Colonic mucosa (tissue), 4 donors: ENCODE data around the gene STAT4. TPM values are rescaled to one million over a fixed set of nuclear protein-coding genes. Genes with fewer than 3 reads are reported as not detected.

ENCODE experiments used
- DNase-seq: peaks from one replicate; pipeline ENCODE4 v3.0.0-alpha.2; 2020
- H3K27ac ChIP-seq: fragments of 200-600 bp; one replicate; pipeline ENCODE4 v1.8.0; 2021
- H3K27me3 ChIP-seq: fragments of 200-600 bp; one replicate; pipeline ENCODE4 v1.8.0; 2021
- H3K36me3 ChIP-seq: fragments of 200-600 bp; one replicate; pipeline ENCODE4 v1.8.0; 2021
- H3K4me1 ChIP-seq: fragments of 200-600 bp; one replicate; pipeline ENCODE4 v1.8.0; 2021; ENCODE audit warnings: mild to moderate bottlenecking
- H3K4me3 ChIP-seq: fragments of 200-600 bp; one replicate; pipeline ENCODE4 v1.8.0; 2021
- H3K9ac ChIP-seq, 2 donors: one replicate each; pipeline ENCODE4 v1.7.0; 2013; ENCODE audit warnings: control low read depth in 2 of 2, low read depth in 2 of 2, low read length in 2 of 2
- H3K9me3 ChIP-seq: fragments of 200-600 bp; one replicate; pipeline ENCODE4 v1.8.0; 2021
- intact Hi-C: fragments of 100-400 bp; cut with DNase I; formaldehyde crosslinking; loops from one replicate; pipeline ENCODE4 v1.14.1; 2022
- total RNA-seq, 2 donors: library from RNA; stranded (reverse); fragmentation: NEBNext Ultra II Directional in 1 of 2; extraction: Animal tissue kit (Norgen Biotek cat#: 25700) in 1 of 2; gene quantifications; one replicate each; pipeline ENCODE4 v1.2.1, GENCODE V29; 2021
- TF ChIP-seq, protein P1 (sequence below): fragments of 200-600 bp; IDR thresholded peaks from one replicate; pipeline ENCODE4 v1.8.0; 2022; ENCODE audit warnings: antibody characterized with exemption, mild to moderate bottlenecking
- donor health status: healthy.
- donor health status: DM: no; HTN: no; CAD: no.
- donor health status: DM: no; HTN: no; CAD: no.

STAT4 gene
- total RNA-seq, 2 donors from 2014 or later: 2.0 to 2.1 TPM

DNA sequence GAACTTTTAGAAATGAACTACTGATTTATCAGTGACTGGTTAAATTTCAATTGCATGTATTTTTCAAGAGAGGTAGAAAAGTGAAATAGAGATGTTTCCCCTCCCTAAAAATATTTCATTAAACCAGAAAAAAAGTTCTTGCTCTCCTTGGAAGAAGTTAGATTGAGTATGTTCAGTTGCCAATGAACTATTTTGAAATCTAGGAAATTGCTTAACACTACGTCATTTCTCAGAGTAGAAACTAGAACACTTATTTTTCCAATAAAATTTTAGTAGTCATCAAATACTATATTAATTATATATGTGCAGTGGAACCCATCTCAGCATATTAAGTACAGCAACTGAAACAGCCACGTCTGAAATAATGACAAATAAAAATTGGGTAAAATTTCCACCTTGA, 85.0 kb downstream of the STAT4 start:
- no peaks in the 10 kb centered on the region for H3K36me3 ChIP-seq
- DNase-seq: no peak
- no peaks in the 10 kb centered on the region for H3K9me3 ChIP-seq
- TF ChIP-seq, protein P1, sequence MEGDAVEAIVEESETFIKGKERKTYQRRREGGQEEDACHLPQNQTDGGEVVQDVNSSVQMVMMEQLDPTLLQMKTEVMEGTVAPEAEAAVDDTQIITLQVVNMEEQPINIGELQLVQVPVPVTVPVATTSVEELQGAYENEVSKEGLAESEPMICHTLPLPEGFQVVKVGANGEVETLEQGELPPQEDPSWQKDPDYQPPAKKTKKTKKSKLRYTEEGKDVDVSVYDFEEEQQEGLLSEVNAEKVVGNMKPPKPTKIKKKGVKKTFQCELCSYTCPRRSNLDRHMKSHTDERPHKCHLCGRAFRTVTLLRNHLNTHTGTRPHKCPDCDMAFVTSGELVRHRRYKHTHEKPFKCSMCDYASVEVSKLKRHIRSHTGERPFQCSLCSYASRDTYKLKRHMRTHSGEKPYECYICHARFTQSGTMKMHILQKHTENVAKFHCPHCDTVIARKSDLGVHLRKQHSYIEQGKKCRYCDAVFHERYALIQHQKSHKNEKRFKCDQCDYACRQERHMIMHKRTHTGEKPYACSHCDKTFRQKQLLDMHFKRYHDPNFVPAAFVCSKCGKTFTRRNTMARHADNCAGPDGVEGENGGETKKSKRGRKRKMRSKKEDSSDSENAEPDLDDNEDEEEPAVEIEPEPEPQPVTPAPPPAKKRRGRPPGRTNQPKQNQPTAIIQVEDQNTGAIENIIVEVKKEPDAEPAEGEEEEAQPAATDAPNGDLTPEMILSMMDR: no peak
- no peaks in the 10 kb centered on the region for H3K27me3 ChIP-seq
- no peaks in the 10 kb centered on the region for H3K4me1 ChIP-seq
- no peak overlapping the region for H3K27ac ChIP-seq
- intact Hi-C loops: no loop called here
- no peak overlapping the region for H3K4me3 ChIP-seq
- H3K9ac ChIP-seq: no peak overlapping the region

DNA sequence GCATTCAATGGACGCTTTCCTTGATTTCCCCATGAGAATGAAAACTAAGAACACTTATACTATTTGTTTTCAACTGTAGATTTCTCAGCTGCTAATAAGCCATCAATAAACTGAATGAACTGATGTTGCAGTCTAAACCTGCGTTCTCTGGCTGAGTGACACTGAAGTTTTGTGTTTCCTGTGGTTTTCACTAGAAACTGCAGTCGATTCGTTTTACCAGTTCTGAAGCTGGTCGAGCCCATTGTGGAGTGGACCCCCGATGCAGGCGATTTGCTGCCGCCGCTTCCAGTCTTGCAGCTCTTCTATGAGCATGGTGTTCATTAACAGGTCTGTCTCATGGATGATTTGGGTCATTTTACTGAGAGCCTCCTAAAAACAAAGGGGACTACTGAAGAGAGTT, 86.2 kb downstream of the STAT4 start:
- Histone ChIP-seq H3K27ac (no peak overlapping the region), H3K4me3 (no peak overlapping the region)

DNA sequence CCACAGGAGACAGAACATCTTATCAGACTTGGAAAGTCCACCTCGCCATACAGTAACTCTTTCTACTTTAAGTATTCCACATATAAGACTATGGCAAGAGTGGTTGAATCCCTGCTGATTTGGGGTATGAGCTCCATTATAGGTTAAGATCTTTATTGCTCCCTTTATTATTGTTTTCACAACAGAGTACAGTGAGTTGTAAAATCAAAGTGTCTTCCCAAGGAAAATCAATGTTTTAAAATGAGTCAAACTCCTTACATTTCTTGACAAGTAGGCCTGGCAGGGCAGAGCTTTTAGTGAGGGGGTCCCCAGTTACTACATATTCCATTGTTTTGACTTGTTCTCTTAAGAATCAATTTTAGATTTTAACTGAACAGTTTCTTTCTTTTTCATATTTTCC, 87.2 kb downstream of the STAT4 start:
- intact Hi-C loops: no loop called here

More for the DNA sequence above, 86.2 kb downstream of the STAT4 start:
- TF ChIP-seq, protein P1: no peak
- no peaks in the 10 kb centered on the region for H3K36me3 ChIP-seq
- intact Hi-C loops: no loop called here
- no peak for DNase-seq
- no peaks in the 10 kb centered on the region for H3K27me3 ChIP-seq
- H3K4me1 ChIP-seq: no peaks in the 10 kb centered on the region
- H3K9ac ChIP-seq: no peak overlapping the region
- H3K9me3 ChIP-seq: no peaks in the 10 kb centered on the region

DNA sequence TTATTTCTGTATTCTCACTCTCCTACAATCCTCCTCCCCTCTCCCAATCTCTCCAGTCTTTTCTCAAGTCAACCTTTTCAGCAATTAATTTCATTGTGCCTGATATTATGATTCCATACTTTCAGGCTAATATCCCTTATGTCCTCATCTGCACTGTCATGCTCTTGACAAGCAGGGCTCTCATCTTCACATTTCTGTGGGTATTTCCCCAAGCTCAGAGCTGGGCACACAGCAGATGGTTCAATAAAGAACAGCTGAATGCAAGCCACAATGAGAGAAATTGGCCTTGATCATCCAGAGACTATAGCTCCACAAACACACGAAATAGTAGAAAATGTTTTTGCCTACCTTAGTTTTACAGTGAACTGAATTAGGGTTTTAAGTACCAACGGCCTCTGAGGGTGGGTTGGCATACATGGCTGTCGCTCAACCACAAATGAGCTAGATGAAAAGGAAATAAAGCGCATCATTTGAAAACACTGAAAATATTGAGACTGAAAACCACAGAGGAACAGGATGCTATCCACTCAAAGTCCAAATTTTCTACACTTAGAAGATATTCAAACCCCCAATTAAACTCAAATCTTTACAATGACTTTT, 89.3 kb downstream of the STAT4 start:
- Histone ChIP-seq H3K27ac (no peak overlapping the region), H3K9ac (no peak overlapping the region), H3K4me3 (no peak overlapping the region), H3K27me3 (no peaks in the 10 kb centered on the region), H3K4me1 (no peaks in the 10 kb centered on the region), H3K9me3 (no peaks in the 10 kb centered on the region), H3K36me3 (no peaks in the 10 kb centered on the region)
- TF ChIP-seq, protein P1: no peak
- DNase-seq: no peak
- intact Hi-C loops: no loop called here

More for the DNA sequence above, 87.2 kb downstream of the STAT4 start:
- H3K9me3 ChIP-seq: no peaks in the 10 kb centered on the region
- no peak overlapping the region for H3K9ac ChIP-seq
- no peak overlapping the region for H3K4me3 ChIP-seq
- no peak for DNase-seq
- no peaks in the 10 kb centered on the region for H3K27me3 ChIP-seq
- H3K27ac ChIP-seq: no peak overlapping the region
- TF ChIP-seq, protein P1: no peak
- H3K36me3 ChIP-seq: no peaks in the 10 kb centered on the region
- H3K4me1 ChIP-seq: no peaks in the 10 kb centered on the region

DNA sequence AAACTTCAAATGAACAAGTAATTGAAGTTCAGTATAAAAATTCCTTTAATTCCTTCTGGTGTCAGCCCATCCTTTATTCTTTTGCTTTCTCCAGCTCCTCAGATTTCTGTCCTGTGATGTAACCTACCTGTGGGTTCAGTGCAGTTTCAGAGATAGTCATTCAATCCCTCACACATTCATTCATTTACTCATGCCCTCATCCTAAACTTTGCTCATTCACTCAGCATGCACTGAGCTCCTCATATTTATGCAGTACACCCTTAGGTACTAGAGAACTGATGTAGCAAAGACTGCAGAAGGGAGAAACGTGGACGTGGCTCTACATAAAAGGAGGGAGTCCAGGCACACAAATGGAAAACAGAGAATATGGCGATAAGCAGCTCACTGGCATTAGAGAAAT, 91.5 kb downstream of the STAT4 start:
- TF ChIP-seq, protein P1: no peak

More for the DNA sequence above, 91.5 kb downstream of the STAT4 start:
- no peaks in the 10 kb centered on the region for H3K27me3 ChIP-seq
- no peak overlapping the region for H3K9ac ChIP-seq
- H3K27ac ChIP-seq: no peak overlapping the region
- intact Hi-C loops: loop anchor here (10.0 kb wide), 1 partner anchor 455 kb away; no protein-coding TSS in a partner anchor
- DNase-seq: no peak
- no peaks in the 10 kb centered on the region for H3K9me3 ChIP-seq
- no peaks in the 10 kb centered on the region for H3K36me3 ChIP-seq
- no peaks in the 10 kb centered on the region for H3K4me1 ChIP-seq
- H3K4me3 ChIP-seq: no peak overlapping the region
